HG03521 (cell line): ENCODE measurements around the gene TECTA.
"Not testable (repeated sequence)": the region's sequence is repeated elsewhere in the genome, so short reads cannot be mapped to it uniquely, and the experiment has no call there.

Experiments
- ATAC-seq: cut with Tn5 transposase; IDR thresholded peaks from one replicate; pipeline ENCODE4 v1.9.1; 2021; ENCODE audit warnings: mild to moderate bottlenecking, moderate library complexity; ENCODE audit not compliant: unreplicated experiment

Gene TECTA

GRCh38 chr11:121161349-121161917, 60.4 kb downstream of the TECTA start:
- ATAC-seq: no peak

- ATAC-seq: no peak
Measured at GRCh38 chr11:121163658-121164308, 62.7 kb downstream of the TECTA start.

GRCh38 chr11:121177629-121178028, 76.6 kb downstream of the TECTA start:
- ATAC-seq: not testable (repeated sequence)

GRCh38 chr11:121179306-121179705, 78.3 kb downstream of the TECTA start:
- no peak for ATAC-seq

GRCh38 chr11:121180183-121180582, 79.1 kb downstream of the TECTA start:
- ATAC-seq: no peak

DNA sequence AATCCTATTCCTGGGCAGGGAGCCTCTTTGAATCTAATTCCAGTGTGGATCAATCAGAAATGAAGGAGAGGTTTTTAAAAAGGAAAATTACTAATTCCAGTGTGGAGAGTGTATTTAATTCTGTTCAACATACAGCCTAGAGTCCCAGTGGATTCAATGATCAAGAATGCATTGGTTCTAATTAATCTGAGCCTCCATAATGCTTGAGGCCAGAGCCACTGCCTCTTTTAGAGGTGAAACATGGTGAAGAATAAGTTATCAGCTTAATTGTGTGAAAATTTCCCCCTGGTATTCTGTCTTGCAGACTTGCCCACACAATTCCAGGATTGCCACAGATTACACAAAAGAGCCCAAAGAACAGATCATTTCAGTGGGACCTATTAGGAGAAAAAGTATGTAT, 87.7 kb downstream of the TECTA start:
- ATAC-seq: no peak

DNA sequence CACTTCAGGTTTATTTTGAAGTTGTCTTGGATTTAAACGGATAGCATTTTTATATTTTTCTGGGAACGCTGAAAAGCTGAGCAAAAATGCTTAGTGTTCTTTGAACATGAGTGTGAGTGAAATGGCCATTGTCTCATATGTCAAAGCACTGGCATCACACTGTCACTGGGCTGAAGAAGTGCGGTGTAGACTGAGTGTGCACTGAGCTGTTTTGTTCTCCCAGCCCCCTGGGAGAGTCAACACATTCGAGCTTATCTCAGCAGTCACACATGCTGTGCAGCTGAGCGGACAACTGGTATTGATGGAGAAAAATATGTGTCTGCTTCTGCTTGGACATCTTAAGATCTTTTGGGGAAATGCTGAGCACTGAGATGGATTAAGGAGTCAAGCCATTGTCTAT, 90.8 kb downstream of the TECTA start:
- ATAC-seq: no peak

DNA sequence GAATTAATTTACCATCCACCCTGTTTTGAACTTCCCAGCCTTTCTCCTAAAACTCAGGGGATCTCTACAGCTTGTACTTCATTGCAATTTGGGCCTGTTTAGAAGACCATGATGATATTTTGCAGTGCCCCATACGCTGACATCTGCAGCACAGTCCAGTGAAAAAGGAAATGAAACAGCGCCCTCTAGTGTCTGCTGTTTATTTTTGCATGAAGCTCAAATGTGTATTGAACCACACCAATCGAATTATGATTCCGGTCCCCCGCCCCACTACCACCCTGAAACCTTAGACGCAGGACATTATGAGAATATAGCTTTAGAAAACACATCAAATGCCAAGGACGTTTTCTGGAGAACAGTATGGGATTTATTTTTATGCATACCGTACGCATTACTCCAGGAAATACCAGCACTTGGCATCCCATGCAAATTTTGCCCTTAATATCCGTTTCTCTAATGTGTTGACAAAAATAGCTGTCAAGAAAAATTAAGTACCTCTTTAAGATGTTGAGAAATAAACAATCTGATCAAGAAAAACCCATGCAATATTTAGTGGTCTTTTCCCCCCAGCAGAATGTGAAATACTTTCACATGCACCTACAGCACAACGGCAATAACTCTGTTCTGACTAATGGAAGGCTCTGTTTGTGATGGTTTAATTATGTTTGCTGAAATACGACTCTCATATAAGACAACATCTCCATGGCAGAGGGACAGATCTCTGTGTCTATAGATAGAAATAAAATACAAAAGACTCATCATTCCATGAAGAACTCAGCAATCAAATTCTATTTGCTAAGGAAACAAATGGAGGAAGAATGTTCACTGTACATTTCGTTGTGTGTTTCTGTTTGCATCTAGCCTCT, 93.9 kb downstream of the TECTA start:
- ATAC-seq: no peak

DNA sequence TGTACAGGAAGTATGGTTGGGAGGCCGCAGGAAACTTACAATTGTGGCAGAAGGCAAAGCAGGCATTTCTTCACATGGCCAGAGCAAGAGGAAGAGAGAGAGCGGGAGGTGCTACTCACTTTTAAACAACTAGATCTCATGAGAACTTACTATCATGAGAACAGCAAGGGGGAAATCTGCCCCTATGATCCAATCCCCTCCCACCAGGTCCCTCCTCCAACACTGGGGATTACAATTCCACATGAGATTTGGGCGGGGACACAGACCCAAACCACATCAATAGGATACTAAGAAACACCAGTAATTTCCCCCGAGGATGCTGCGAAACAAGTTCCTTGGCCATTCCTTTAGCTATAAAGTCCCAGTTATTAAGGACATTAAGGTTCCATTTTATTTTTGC, 97.4 kb downstream of the TECTA start:
- no peak for ATAC-seq

DNA sequence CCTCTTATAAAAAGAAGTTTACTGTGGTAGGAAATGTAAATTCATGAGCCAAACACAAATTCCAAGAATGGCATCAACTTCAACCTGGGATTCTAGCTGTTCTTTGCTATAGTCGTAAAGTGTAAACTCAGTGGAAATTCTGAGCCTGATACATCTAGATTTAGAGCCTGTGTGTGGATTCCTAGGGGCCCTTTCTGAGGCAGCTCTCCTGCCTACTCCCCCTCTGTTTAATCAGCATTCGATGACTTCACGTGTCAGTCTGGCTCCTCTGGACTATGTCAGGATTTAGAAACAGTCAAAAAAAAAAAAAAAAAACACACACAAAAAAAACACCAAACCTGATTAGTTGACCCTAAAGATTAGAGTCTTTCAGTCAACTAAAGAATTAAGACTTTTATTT, 98.5 kb downstream of the TECTA start:
- no peak for ATAC-seq

DNA sequence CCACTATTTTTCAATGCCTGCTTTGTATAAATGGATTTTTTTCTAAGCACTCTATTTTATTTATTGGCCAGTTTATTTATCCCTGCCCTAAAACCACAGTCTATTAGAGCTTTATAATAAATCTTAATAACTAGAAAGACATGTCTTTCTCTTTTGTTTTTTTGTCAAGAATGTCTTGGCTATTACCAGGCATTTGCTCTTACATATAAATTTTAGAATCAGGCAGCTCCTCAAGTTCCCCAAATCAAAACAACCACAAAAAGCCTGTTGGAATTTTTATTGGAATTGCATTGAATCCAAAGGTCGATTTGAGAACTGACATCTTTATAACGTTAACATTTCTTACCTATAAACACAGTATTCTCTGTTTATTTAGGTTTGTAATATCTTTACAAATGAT, 105.8 kb downstream of the TECTA start:
- ATAC-seq: no peak

- ATAC-seq: no peak
Measured at GRCh38 chr11:121207485-121208115, 106.6 kb downstream of the TECTA start.

DNA sequence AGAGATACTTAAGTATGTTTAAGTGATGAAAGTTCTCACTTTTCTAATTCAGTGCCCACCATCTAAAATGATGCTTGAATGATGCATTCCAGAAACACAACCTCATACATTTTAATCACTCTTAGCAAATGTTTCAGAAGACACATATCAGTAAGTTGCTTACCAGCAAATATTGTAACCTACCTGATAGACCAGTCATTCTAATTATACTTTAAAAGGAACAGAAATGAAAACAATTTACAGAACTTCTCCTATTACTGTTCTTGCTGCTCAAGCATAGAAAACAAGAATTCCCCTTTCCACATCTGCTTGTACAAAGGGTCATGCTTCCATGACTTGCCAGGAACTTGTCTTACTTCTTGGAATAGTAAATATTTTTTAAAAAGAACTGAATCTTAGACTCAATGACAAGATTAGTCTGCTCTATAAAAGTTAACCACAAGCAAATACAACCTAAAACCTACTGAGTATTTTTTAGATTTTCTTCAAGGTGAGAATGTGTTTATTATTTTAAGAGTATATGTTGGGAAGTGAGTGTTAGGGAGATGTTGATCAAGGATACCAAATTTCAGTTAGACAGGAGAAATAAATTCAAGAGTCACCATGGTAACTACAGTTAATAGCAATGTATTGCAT, 109.5 kb downstream of the TECTA start:
- no peak for ATAC-seq

GRCh38 chr11:121211626-121212025, 110.6 kb downstream of the TECTA start:
- ATAC-seq: no peak

DNA sequence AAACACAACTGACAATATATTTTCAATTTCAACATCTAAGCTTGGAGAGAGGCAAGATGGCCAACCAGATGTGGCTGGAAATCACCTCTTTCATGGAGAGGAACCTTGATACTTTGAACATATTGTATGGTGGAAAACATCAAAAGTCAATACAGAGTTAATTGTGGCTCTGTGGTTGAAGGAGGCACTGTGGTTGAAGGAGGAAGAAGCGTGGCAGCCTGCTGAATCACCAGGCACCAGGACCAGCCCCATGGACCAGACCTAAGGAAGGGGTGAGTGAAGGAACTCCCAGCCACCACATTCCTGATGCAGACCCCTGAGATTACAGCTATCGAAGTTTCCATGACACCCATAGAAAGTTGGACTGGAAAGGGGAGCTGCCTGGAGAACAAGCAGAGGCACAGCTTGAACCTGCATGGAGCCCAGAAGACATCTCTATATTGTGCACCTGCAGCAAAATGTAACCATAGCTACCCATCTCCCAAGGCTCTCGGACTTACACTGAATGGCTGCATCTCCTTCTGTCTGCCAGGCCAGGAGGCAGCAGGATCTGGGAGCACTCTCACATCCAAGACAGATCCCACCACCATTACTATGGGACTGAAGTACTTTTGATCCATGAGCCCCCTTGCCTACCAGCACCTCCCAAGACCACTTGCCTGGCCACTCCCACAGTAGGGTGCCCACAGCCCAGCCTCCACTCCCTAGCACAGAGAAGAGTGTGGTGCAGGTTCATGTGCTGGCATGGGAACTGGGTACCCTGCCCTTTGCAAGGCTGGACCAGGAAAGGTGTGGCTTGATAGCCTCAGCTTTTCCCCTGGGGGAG, 111.7 kb downstream of the TECTA start:
- ATAC-seq: no peak

DNA sequence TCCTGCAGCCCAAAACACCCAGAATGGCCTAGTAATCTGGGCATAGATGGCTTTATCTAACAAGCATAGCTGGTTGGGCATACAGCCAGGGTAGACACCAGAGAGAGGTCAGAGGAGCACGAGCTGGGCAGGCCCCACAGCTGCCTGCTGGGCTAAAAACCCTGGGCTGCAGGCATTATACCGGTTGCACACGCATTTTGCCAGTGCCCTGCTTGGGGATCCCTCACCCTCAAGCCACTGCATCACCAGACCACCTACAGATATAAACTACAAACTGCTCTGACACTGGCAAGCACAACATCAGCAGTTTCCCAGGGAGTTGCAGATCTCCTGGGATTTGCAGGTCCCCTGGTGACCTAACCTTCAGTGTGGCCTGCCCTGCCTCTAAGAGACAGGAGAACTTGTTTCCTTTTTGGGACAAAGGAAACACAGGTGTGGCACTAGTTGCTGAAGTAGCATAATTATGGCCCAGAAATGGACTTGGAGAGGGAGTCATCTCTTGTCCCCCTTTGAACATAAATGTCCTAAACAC, 112.4 kb downstream of the TECTA start:
- ATAC-seq: no peak

GRCh38 chr11:121214861-121215260, 113.8 kb downstream of the TECTA start:
- ATAC-seq: no peak

- no peak for ATAC-seq
Measured at GRCh38 chr11:121221496-121222200, 120.6 kb downstream of the TECTA start.

GRCh38 chr11:121223161-121223560, 122.1 kb downstream of the TECTA start:
- no peak for ATAC-seq
